Measurements from ENCODE around the gene CTNNA1.
A peak's percentile ranks its signal among the peaks of the same experiment; 100 is the strongest.

The CTNNA1 gene

GRCh38 chr5:138945421-138946240, 192.4 kb downstream of the CTNNA1 start:
- no peak for DNase-seq (ENCODE audit: insufficient read length, low spot score)
- TF ChIP-seq CTCF (IDR thresholded peaks at IDR 0.05; ENCODE audit: insufficient read depth, missing control alignments) = no peak
- FAIRE-seq = no peak

- TF ChIP-seq CTCF (IDR thresholded peaks at IDR 0.05; ENCODE audit: insufficient read depth, missing control alignments) = no peak
- DNase-seq (ENCODE audit: insufficient read length, low spot score) (no peak), FAIRE-seq (no peak)
These were observed 193.0 kb downstream of the CTNNA1 start for GRCh38 chr5:138946241-138946623.

GRCh38 chr5:138946831-138947560, 193.8 kb downstream of the CTNNA1 start:
- FAIRE-seq (no peak), DNase-seq (ENCODE audit: insufficient read length, low spot score) (no peak)
- no peak for TF ChIP-seq CTCF (IDR thresholded peaks at IDR 0.05; ENCODE audit: insufficient read depth, missing control alignments)

DNA sequence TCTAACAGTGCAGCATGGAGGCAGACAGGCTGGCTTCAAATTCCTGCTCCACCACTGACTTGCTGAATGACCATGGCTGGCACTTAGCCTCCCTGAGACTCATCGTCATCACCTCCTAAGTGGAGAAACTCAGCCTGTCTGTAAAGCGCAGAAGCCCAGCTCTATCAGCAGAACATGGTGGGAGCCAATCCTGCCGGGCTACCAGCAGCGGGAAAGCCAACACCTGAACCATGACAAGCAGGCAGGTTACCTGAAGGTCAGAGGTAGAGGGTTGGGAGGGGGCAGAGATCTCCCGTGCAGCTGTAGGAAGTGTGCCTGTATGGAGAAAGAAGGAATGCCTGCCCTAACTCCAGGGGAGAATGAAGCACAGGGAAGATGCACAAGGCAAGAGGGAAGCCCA, 194.6 kb downstream of the CTNNA1 start:
- DNase-seq (ENCODE audit: insufficient read length, low spot score) (no peak), FAIRE-seq (no peak)
- no peak for TF ChIP-seq CTCF (IDR thresholded peaks at IDR 0.05; ENCODE audit: insufficient read depth, missing control alignments)

- no peak for TF ChIP-seq CTCF (IDR thresholded peaks at IDR 0.05; ENCODE audit: insufficient read depth, missing control alignments)
- DNase-seq (ENCODE audit: insufficient read length, low spot score) = peak; percentile 70
These were observed 195.4 kb downstream of the CTNNA1 start for GRCh38 chr5:138948471-138949222.

GRCh38 chr5:138949223-138949574, 196.0 kb downstream of the CTNNA1 start:
- DNase-seq (ENCODE audit: insufficient read length, low spot score) (no peak), FAIRE-seq (no peak)
- TF ChIP-seq CTCF (IDR thresholded peaks at IDR 0.05; ENCODE audit: insufficient read depth, missing control alignments) = no peak

More at GRCh38 chr5:138948471-138949222, 195.4 kb downstream of the CTNNA1 start:
- FAIRE-seq = no peak

Data from D721Med (cell line).